ENCODE results near the gene TPP1. TPM values are rescaled to one million over a fixed set of nuclear protein-coding genes. Genes with fewer than 3 reads are reported as not detected.

TPP1 gene
- polyA plus RNA-seq, 1 experiment = 77.6 TPM

DNA sequence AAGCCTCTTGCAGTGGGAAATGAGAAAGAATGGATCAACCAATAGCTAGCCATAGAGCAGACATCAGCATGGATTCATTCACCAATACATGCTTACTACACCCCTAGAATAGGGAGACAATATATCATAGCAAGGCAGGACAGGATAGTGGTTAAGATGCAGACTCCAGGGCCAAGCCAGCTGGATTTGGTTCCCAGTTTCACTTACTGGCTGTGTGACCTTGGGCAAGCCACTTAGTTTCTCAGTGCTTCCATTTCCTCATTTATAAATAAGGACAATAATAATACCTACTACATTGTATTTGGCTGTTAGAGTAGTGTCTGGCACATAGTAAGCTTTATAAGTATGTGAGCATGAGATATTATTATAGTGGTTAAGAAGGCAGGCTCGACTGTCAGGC lies 29.3 kb upstream of the TPP1 start:
- TF ChIP-seq, protein P1, sequence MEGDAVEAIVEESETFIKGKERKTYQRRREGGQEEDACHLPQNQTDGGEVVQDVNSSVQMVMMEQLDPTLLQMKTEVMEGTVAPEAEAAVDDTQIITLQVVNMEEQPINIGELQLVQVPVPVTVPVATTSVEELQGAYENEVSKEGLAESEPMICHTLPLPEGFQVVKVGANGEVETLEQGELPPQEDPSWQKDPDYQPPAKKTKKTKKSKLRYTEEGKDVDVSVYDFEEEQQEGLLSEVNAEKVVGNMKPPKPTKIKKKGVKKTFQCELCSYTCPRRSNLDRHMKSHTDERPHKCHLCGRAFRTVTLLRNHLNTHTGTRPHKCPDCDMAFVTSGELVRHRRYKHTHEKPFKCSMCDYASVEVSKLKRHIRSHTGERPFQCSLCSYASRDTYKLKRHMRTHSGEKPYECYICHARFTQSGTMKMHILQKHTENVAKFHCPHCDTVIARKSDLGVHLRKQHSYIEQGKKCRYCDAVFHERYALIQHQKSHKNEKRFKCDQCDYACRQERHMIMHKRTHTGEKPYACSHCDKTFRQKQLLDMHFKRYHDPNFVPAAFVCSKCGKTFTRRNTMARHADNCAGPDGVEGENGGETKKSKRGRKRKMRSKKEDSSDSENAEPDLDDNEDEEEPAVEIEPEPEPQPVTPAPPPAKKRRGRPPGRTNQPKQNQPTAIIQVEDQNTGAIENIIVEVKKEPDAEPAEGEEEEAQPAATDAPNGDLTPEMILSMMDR (IDR thresholded peaks at IDR 0.05; ENCODE audit: insufficient read depth, low read depth, low read length) = no peak
- Histone ChIP-seq H3K27me3 (ENCODE audit: control insufficient read depth, insufficient read depth, low read length) (no peaks in the 10 kb centered on the region; the same call in 1 of the 2 replicates), H3K4me3 (ENCODE audit: low read depth, low read length) (no peak overlapping the region), H3K36me3 (ENCODE audit: control insufficient read depth, insufficient read depth, low read length) (no peaks in the 10 kb centered on the region)
- DNase-seq (ENCODE audit: low read depth) = no peak
- ChIA-PET CTCF (interaction anchor here (0.5 to 2.1 kb wide), 3 partner anchors 35 to 172 kb away, joined by 3 to 6 read pairs (median 4); partner anchors contain the start of gene MRPL17), POLR2A (no interaction called here)

DNA sequence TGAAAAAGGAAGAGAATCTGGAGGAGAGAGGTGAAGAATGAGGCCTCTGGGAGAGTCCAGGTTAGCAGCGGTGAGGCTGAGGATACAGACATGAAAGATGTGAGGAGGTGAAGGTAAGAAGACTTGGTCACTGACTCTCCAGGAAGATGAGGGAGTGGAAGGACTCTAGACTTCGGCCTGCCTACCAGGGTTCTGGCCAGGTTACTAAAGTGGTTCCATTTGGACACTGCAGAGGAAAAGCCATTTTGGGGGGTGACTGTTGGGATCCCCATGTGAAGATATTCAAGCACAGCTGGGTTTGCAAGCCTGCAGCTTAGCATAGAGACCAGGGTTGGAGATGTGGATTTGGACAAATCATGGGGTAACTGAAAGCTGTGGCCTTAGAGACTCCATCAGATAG lies 28.6 kb upstream of the TPP1 start:
- CTCF ChIA-PET = interaction anchor here (0.8 to 2.1 kb wide), 4 partner anchors 16 to 36 kb away, joined by 4 to 6 read pairs (median 6); partner anchors contain the start of gene MRPL17

DNA sequence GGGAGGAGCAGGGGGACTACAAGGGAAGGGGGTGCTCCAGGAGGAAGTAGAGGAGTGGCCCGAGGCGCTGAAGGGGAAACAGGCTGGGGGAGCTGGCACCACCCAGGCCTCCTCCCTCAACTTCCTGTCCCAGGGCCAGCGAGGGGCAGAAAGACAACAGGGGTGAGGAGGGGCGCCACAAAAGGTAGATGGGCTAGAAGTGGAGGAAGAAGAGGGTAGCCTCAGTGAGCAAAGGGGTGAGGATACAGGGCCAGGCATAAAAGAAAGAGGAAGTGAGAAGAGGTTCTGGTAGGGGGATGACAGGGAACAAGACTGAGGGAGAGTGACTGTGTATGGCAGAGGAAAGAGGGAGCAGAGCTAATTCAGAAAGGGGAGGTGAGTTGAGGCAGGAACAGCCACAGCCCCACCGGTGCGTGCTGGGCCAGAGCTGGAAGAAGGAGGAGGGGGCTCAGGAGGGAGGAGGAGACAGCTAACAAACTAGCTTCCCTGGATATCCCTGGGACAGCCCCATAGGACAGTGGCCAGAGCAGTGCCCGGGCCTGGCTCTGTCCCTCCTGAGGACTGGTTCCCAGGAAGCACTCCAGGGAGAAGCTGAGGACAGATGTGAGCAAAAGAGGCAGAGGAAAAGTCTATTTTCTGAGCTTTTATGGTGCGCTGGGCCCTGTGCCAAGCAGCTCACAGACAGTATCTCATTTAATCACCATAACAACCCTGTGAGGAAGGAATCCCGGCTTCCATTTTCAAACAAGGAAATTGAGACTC lies 27.9 kb upstream of the TPP1 start:
- Histone ChIP-seq H3K27me3 (ENCODE audit: control insufficient read depth, insufficient read depth, low read length) (no peaks in the 10 kb centered on the region; the same call in 1 of the 2 replicates), H3K36me3 (ENCODE audit: control insufficient read depth, insufficient read depth, low read length) (no peaks in the 10 kb centered on the region), H3K4me3 (ENCODE audit: low read depth, low read length) (no peak overlapping the region; the same call in 1 of the 2 replicates)
- TF ChIP-seq, protein P1 (IDR thresholded peaks at IDR 0.05; ENCODE audit: insufficient read depth, low read depth, low read length) = no peak
- CTCF ChIA-PET = interaction anchor here (0.7 to 2.1 kb wide), 8 partner anchors 10 to 36 kb away, joined by 3 to 6 read pairs (median 4); partner anchors contain the start of genes MRPL17, TAF10 and TPP1
- POLR2A ChIA-PET = interaction anchor here (0.5 to 1.1 kb wide), 2 partner anchors 9 to 41 kb away, joined by 5 to 7 read pairs; partner anchors contain the start of gene DCHS1
- peak; percentile 31 for DNase-seq (ENCODE audit: low read depth)

More for the DNA sequence above, 28.6 kb upstream of the TPP1 start:
- POLR2A ChIA-PET = no interaction called here
- Histone ChIP-seq H3K27me3 (ENCODE audit: control insufficient read depth, insufficient read depth, low read length) (no peaks in the 10 kb centered on the region; the same call in 1 of the 2 replicates), H3K4me3 (ENCODE audit: low read depth, low read length) (no peak overlapping the region), H3K36me3 (ENCODE audit: control insufficient read depth, insufficient read depth, low read length) (no peaks in the 10 kb centered on the region)
- DNase-seq (ENCODE audit: low read depth) = no peak
- TF ChIP-seq, protein P1 (IDR thresholded peaks at IDR 0.05; ENCODE audit: insufficient read depth, low read depth, low read length) = no peak

DNA sequence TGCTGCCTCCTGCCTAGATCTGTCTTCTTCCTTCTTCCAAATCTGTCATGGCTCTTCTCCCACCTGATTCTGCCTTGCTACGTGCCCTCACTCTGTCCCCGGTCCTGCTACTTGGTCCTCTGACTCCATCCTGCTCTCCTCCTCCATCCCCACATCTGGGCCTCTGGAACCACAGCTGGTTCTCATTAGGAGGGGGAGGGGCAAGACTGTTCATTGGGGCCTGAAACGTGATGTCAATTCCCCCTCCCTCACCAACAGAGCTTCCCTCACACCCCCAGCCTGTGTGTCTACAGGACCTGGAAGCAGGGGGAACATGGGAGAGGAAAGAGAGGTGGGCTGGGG lies 27.3 kb upstream of the TPP1 start:
- ChIA-PET CTCF (interaction anchor here (0.7 to 2.1 kb wide), 7 partner anchors 9 to 37 kb away, joined by 3 to 6 read pairs (median 4); partner anchors contain the start of genes MRPL17, TAF10 and TPP1), POLR2A (interaction anchor here (0.5 to 1.1 kb wide), 2 partner anchors 9 to 42 kb away, joined by 5 to 7 read pairs; partner anchors contain the start of gene DCHS1)
- TF ChIP-seq, protein P1 (IDR thresholded peaks at IDR 0.05; ENCODE audit: insufficient read depth, low read depth, low read length) = no peak
- peak; percentile 35 for DNase-seq (ENCODE audit: low read depth)
- peak overlapping the region; percentile 10 for H3K4me3 ChIP-seq (ENCODE audit: low read depth, low read length)
- H3K27me3 ChIP-seq (ENCODE audit: control insufficient read depth, insufficient read depth, low read length) = no peaks in the 10 kb centered on the region; the same call in 1 of the 2 replicates
- no peaks in the 10 kb centered on the region for H3K36me3 ChIP-seq (ENCODE audit: control insufficient read depth, insufficient read depth, low read length)

DNA sequence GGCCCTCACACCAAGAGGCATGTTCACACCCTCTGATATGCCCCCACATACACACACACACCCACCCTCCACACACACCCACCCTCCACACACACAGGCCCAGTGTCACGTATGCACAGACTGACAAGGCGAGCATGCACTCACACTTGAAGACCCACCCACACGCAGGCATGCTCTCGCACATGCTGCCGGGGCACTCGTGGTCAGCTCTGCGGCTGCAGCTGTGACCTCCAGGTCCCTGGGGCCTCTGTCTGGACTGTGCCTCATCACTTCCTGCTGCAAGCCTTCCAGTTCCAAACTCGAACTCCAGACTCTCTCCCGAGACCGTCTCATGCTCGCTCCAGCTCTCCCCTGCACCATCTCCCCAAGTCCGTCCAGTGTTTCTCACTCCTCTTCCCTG lies 26.8 kb upstream of the TPP1 start:
- peak; percentile 42 for DNase-seq (ENCODE audit: low read depth)
- H3K4me3 ChIP-seq (ENCODE audit: low read depth, low read length) = peak overlapping the region; percentile 10
- no peaks in the 10 kb centered on the region for H3K27me3 ChIP-seq (ENCODE audit: control insufficient read depth, insufficient read depth, low read length)
- H3K36me3 ChIP-seq (ENCODE audit: control insufficient read depth, insufficient read depth, low read length) = no peaks in the 10 kb centered on the region
- POLR2A ChIA-PET = interaction anchor here (1.1 kb wide), 1 partner anchor 10 kb away, joined by 5 read pairs; the partner anchor contains the start of gene DCHS1
- TF ChIP-seq, protein P1 (IDR thresholded peaks at IDR 0.05; ENCODE audit: insufficient read depth, low read depth, low read length) = no peak
- CTCF ChIA-PET = interaction anchor here (1.3 to 1.7 kb wide), 3 partner anchors 9 to 34 kb away, joined by 3 to 5 read pairs (median 4); partner anchors contain the start of genes TAF10 and TPP1
